Measurements from ENCODE around the gene RYR3. TPM values are rescaled to one million over a fixed set of nuclear protein-coding genes. Genes with fewer than 3 reads are reported as not detected.
A peak's percentile ranks its signal among the peaks of the same experiment; 100 is the strongest.

RYR3 gene
- total and polyA plus RNA-seq, 10 of the 15 experiments (the other 5 are each of a cell fraction or from before 2014, with no cell fraction given), result under 0.01 to 0.44 (median 0.16) TPM; not detected in 5

GRCh38 chr15:33670567-33670966, 359.8 kb downstream of the RYR3 start:
- WGBS (ENCODE audit: insufficient coverage, insufficient replicate concordance, low lambda C conversion rate, missing lambda C conversion rate), result 11% methylated on average over 3 of the region's 3 CpGs
- BruUV-seq (replicated peaks), result no TSS peak
- SMC1A ChIA-PET (ENCODE audit: uncharacterized antibody, unreplicated experiment), result interaction anchor here (1.2 kb wide), 1 partner anchor 356 kb away, joined by 3 read pairs; no protein-coding TSS in a partner anchor
- H3K27me3 ChIP-seq (replicated peaks in 1 of 2; ENCODE audit: control insufficient read depth in 2 of 2, insufficient read depth in 2 of 2, low read length in 1 of 2), result no peaks in the 10 kb centered on the region; a peak in 2 of 4 replicates
- H3K79me2 ChIP-seq (ENCODE audit: control insufficient read depth, insufficient read depth, low read length), result no peaks in the 10 kb centered on the region
- no peak overlapping the region for H3K4me3 ChIP-seq
- H3K9me3 ChIP-seq (replicated peaks; ENCODE audit: control insufficient read depth, insufficient read depth, low read length), result no peaks in the 10 kb centered on the region
- H2AFZ ChIP-seq (ENCODE audit: control insufficient read depth, low read depth, low read length), result no peak overlapping the region
- H3K4me1 ChIP-seq (ENCODE audit: control insufficient read depth, insufficient read depth, low read length), result peaks cover 18% of the 10 kb centered on the region; the same call in 1 of the 2 replicates
- H3K36me3 ChIP-seq (ENCODE audit: control insufficient read depth in 2 of 2, insufficient read depth in 2 of 2, low read length in 1 of 2), result no peaks in the 10 kb centered on the region
- POLR2A ChIA-PET, result no interaction called here
- no peaks in the 10 kb centered on the region for H4K20me1 ChIP-seq (ENCODE audit: control insufficient read depth, insufficient read depth)
- no peak for DNase-seq (ENCODE audit: low read depth, low spot score)
- CTCF ChIA-PET, result no interaction called here
- RAD21 ChIA-PET (ENCODE audit: unreplicated experiment), result no interaction called here
- no peak overlapping the region for H3K4me2 ChIP-seq (ENCODE audit: control insufficient read depth, insufficient read depth)
- in situ Hi-C loops (cut with MboI), result no loop called here
- no peak overlapping the region for H3K27ac ChIP-seq (ENCODE audit: control insufficient read depth, insufficient read depth)
- H3K9ac ChIP-seq (ENCODE audit: control insufficient read depth, insufficient read depth, low read length), result no peak overlapping the region
- FAIRE-seq, result no peak
- peak; percentile 46; the same call in 2 of the 3 replicates for ATAC-seq
- intact Hi-C loops (cut with micrococcal nuclease; ENCODE audit: unreplicated experiment), result no loop called here
- TF ChIP-seq USF1 (IDR thresholded peaks at IDR 0.05; ENCODE audit: borderline replicate concordance, extremely low read length, insufficient read depth, low read depth, low read length), result no peak
- TF ChIP-seq RELB (IDR thresholded peaks at IDR 0.05; ENCODE audit: low read depth), result no peak
- no peak for TF ChIP-seq YY1 (IDR thresholded peaks at IDR 0.05; ENCODE audit: low read depth, low read length)
- no peak for TF ChIP-seq TCF7 (IDR thresholded peaks at IDR 0.05; ENCODE audit: borderline replicate concordance)
- no peak for TF ChIP-seq BACH1 (IDR thresholded peaks at IDR 0.05; ENCODE audit: borderline replicate concordance)
- no peak for TF ChIP-seq NFYA (IDR thresholded peaks at IDR 0.05; ENCODE audit: borderline replicate concordance, low read depth, low read length)
- no peak for TF ChIP-seq USF2 (IDR thresholded peaks at IDR 0.05; ENCODE audit: borderline replicate concordance, low read depth, low read length)
- no peak for TF ChIP-seq SMAD5 (IDR thresholded peaks at IDR 0.05; ENCODE audit: low read depth)
- TF ChIP-seq MAX (IDR thresholded peaks at IDR 0.05; ENCODE audit: low read depth, low read length), result no peak
- TF ChIP-seq ELK1 (IDR thresholded peaks at IDR 0.05; ENCODE audit: low read depth, low read length), result no peak
- TF ChIP-seq WRNIP1 (IDR thresholded peaks at IDR 0.05; ENCODE audit: borderline replicate concordance, low read depth, low read length), result no peak
- no peak for TF ChIP-seq FOXM1 (IDR thresholded peaks at IDR 0.05; ENCODE audit: low read depth, low read length)
- no peak for TF ChIP-seq IRF5 (IDR thresholded peaks at IDR 0.05; ENCODE audit: borderline replicate concordance)
- no peak for TF ChIP-seq TAF1 (IDR thresholded peaks at IDR 0.05; ENCODE audit: borderline replicate concordance, low read depth, low read length)
